ENCODE data around the gene HSD11B2.

The HSD11B2 gene

GRCh38 chr16:67430977-67431774 is at the start of gene HSD11B2:
TSS of gene HSD11B2 (plus strand) at chr16:67431121. CDS start at chr16:67431249, 128 bp downstream.
- in situ Hi-C loops (cut with HindIII; ENCODE audit: low pct_ligation_motif_present, low sequenced_read_pairs): no loop called here
- TF ChIP-seq CTCF (IDR thresholded peaks at IDR 0.05; ENCODE audit: low read depth, low read length, missing control alignments): no peak
- Histone ChIP-seq H3K36me3 (replicated peaks) (no peaks in the 10 kb centered on the region), H3K27me3 (replicated peaks) (peaks cover 19% of the 10 kb centered on the region), H3K4me3 (ENCODE audit: low read depth, low read length) (peak within 1 kb of the TSS; percentile 29), H3K27ac (no peak within 1 kb of the TSS)
- DNase-seq: no peak

DNA sequence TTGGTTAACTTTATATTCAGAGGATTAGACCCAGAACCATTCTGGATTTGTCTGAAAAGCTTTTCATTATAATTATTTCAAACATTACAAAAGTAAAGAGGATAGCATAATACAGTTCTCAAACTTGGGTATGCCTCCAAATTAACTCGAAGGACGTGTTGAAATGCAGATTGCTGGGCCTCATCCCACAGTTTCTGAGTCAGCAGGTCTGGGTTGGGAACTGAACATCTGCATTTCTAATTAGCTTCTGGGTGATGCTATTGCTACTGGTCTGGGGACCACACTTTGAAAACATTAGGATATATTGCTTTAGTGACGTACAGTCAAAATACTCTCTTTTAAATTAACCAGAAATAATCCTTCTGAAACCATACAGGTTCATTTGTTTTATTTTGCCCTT is 47.6 kb upstream of the HSD11B2 start:
- DNase-seq: no peak
- in situ Hi-C loops (cut with HindIII; ENCODE audit: low pct_ligation_motif_present, low sequenced_read_pairs): no loop called here
- TF ChIP-seq CTCF (IDR thresholded peaks at IDR 0.05; ENCODE audit: low read depth, low read length, missing control alignments): no peak
- Histone ChIP-seq H3K27ac (no peak overlapping the region), H3K4me3 (ENCODE audit: low read depth, low read length) (no peak overlapping the region), H3K27me3 (replicated peaks) (peaks cover 5% of the 10 kb centered on the region), H3K36me3 (replicated peaks) (no peaks in the 10 kb centered on the region)

DNA sequence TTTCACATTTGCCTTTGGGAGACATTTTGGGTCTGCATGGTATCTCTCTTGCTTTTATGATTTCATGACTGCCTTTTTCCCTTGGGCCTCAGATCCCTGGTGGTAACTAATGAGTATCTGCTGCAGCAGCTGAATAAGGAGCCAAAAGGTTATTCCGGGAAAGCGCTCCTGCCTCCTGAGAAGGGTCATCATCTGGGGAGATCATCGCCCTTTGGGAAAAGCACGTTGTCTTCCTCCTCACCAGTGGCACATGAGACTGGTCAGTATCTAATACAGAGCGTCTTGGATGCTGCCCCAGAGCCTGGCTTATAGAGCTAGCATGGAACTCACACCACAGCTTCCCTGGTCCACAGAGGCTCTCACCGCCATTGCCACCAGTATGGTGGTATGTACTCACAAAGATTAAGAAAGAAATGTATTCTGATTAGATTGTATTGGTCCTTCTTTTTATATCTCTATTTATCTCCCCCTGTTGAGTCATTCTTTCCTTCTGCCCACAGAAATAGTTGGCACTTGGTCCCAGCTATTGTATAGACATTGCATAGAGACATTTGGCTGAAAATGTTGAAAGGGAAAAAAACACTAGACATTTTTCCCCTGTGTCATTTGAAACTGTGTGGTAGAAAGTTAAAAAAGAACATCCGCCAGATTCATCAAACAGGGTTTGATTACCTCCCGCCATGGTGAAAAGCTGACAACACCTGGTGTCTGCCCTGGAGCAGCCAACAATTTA is 46.0 kb upstream of the HSD11B2 start:
- H3K27ac ChIP-seq: no peak overlapping the region
- peaks cover 5% of the 10 kb centered on the region for H3K27me3 ChIP-seq (replicated peaks)
- no peak for DNase-seq
- H3K4me3 ChIP-seq (ENCODE audit: low read depth, low read length): no peak overlapping the region
- in situ Hi-C loops (cut with HindIII; ENCODE audit: low pct_ligation_motif_present, low sequenced_read_pairs): no loop called here
- H3K36me3 ChIP-seq (replicated peaks): no peaks in the 10 kb centered on the region
- TF ChIP-seq CTCF (IDR thresholded peaks at IDR 0.05; ENCODE audit: low read depth, low read length, missing control alignments): no peak

- in situ Hi-C loops (cut with HindIII; ENCODE audit: low pct_ligation_motif_present, low sequenced_read_pairs): no loop called here
- H3K27ac ChIP-seq: no peak overlapping the region
- no peak for DNase-seq
- H3K36me3 ChIP-seq (replicated peaks): no peaks in the 10 kb centered on the region
- no peak overlapping the region for H3K4me3 ChIP-seq (ENCODE audit: low read depth, low read length)
- H3K27me3 ChIP-seq (replicated peaks): peaks cover 5% of the 10 kb centered on the region
- TF ChIP-seq CTCF (IDR thresholded peaks at IDR 0.05; ENCODE audit: low read depth, low read length, missing control alignments): no peak
These were observed 44.0 kb upstream of the HSD11B2 start for GRCh38 chr16:67386861-67387455.

- H3K36me3 ChIP-seq (replicated peaks): no peaks in the 10 kb centered on the region
- peaks cover 5% of the 10 kb centered on the region for H3K27me3 ChIP-seq (replicated peaks)
- no peak overlapping the region for H3K27ac ChIP-seq
- no peak overlapping the region for H3K4me3 ChIP-seq (ENCODE audit: low read depth, low read length)
- TF ChIP-seq CTCF (IDR thresholded peaks at IDR 0.05; ENCODE audit: low read depth, low read length, missing control alignments): no peak
- no peak for DNase-seq
- in situ Hi-C loops (cut with HindIII; ENCODE audit: low pct_ligation_motif_present, low sequenced_read_pairs): no loop called here
These were observed 43.3 kb upstream of the HSD11B2 start for GRCh38 chr16:67387479-67388079.

Data from brain microvascular endothelial cell (primary cell).